ENCODE data around the gene PDS5B. TPM values are rescaled to one million over a fixed set of nuclear protein-coding genes. Genes with fewer than 3 reads are reported as not detected.

PDS5B gene
- total RNA-seq, 1 donor from 2014 or later, result 49.4 TPM

GRCh38 chr13:32791545-32792172 lies 205.4 kb downstream of the PDS5B start:
- no peak overlapping the region for H3K4me3 ChIP-seq
- no peak for DNase-seq (ENCODE audit: extremely low spot score in 2 of 2)
- no peak for TF ChIP-seq CTCF (IDR thresholded peaks at IDR 0.05)
- no peak for TF ChIP-seq POLR2A (IDR thresholded peaks at IDR 0.05)

GRCh38 chr13:32796754-32797153 lies 210.5 kb downstream of the PDS5B start:
- intact Hi-C loops (cut with DNase I), result no loop called here

More at GRCh38 chr13:32791545-32792172, 205.4 kb downstream of the PDS5B start:
- Histone ChIP-seq H3K4me1 (no peaks in the 10 kb centered on the region), H3K27me3 (no peaks in the 10 kb centered on the region), H3K9me3 (no peaks in the 10 kb centered on the region), H3K27ac (no peak overlapping the region), H3K36me3 (no peaks in the 10 kb centered on the region)
- intact Hi-C loops (cut with DNase I), result no loop called here

GRCh38 chr13:32802159-32802558 lies 215.9 kb downstream of the PDS5B start:
- Histone ChIP-seq H3K27ac (no peak overlapping the region), H3K9me3 (no peaks in the 10 kb centered on the region), H3K4me1 (no peaks in the 10 kb centered on the region), H3K4me3 (no peak overlapping the region), H3K27me3 (no peaks in the 10 kb centered on the region), H3K36me3 (no peaks in the 10 kb centered on the region)
- DNase-seq (ENCODE audit: extremely low spot score in 2 of 2), result no peak
- intact Hi-C loops (cut with DNase I), result loop anchor here (5.0 kb wide), 1 partner anchor 1520 kb away; no protein-coding TSS in a partner anchor
- no peak for TF ChIP-seq CTCF (IDR thresholded peaks at IDR 0.05)
- TF ChIP-seq POLR2AphosphoS5 (IDR thresholded peaks at IDR 0.05; ENCODE audit: insufficient read depth in 1 of 2, low read depth in 1 of 2), result no peak
- no peak for TF ChIP-seq POLR2A (IDR thresholded peaks at IDR 0.05)

More at GRCh38 chr13:32796754-32797153, 210.5 kb downstream of the PDS5B start:
- no peak overlapping the region for H3K4me3 ChIP-seq
- H3K36me3 ChIP-seq, result no peaks in the 10 kb centered on the region
- TF ChIP-seq POLR2A (IDR thresholded peaks at IDR 0.05), result no peak
- TF ChIP-seq POLR2AphosphoS5 (IDR thresholded peaks at IDR 0.05; ENCODE audit: insufficient read depth in 1 of 2, low read depth in 1 of 2), result no peak
- no peak for TF ChIP-seq CTCF (IDR thresholded peaks at IDR 0.05)
- no peaks in the 10 kb centered on the region for H3K9me3 ChIP-seq
- DNase-seq (ENCODE audit: extremely low spot score in 2 of 2), result no peak
- no peaks in the 10 kb centered on the region for H3K4me1 ChIP-seq
- H3K27ac ChIP-seq, result no peak overlapping the region
- no peaks in the 10 kb centered on the region for H3K27me3 ChIP-seq

GRCh38 chr13:32804673-32805230 lies 218.5 kb downstream of the PDS5B start:
- DNase-seq (ENCODE audit: extremely low spot score in 2 of 2), result no peak
- no peaks in the 10 kb centered on the region for H3K9me3 ChIP-seq
- H3K27ac ChIP-seq, result no peak overlapping the region
- no peak overlapping the region for H3K4me3 ChIP-seq
- H3K36me3 ChIP-seq, result no peaks in the 10 kb centered on the region
- no peaks in the 10 kb centered on the region for H3K27me3 ChIP-seq
- intact Hi-C loops (cut with DNase I), result loop anchor here (5.0 kb wide), 1 partner anchor 1518 kb away; no protein-coding TSS in a partner anchor
- H3K4me1 ChIP-seq, result no peaks in the 10 kb centered on the region
- no peak for TF ChIP-seq CTCF (IDR thresholded peaks at IDR 0.05)
- TF ChIP-seq POLR2A (IDR thresholded peaks at IDR 0.05), result no peak
- TF ChIP-seq POLR2AphosphoS5 (IDR thresholded peaks at IDR 0.05; ENCODE audit: insufficient read depth in 1 of 2, low read depth in 1 of 2), result no peak

- no peaks in the 10 kb centered on the region for H3K4me1 ChIP-seq
- no peak for DNase-seq (ENCODE audit: extremely low spot score in 2 of 2)
- no peak for TF ChIP-seq POLR2A (IDR thresholded peaks at IDR 0.05)
- TF ChIP-seq POLR2AphosphoS5 (IDR thresholded peaks at IDR 0.05; ENCODE audit: insufficient read depth in 1 of 2, low read depth in 1 of 2), result no peak
- TF ChIP-seq CTCF (IDR thresholded peaks at IDR 0.05), result no peak
- no peaks in the 10 kb centered on the region for H3K36me3 ChIP-seq
- no peak overlapping the region for H3K27ac ChIP-seq
- intact Hi-C loops (cut with DNase I), result no loop called here
- no peak overlapping the region for H3K4me3 ChIP-seq
- no peaks in the 10 kb centered on the region for H3K9me3 ChIP-seq
- H3K27me3 ChIP-seq, result no peaks in the 10 kb centered on the region
These were observed 225.1 kb downstream of the PDS5B start for GRCh38 chr13:32811297-32811800.
